ENCODE measurements around the gene ENDOV.

Gene ENDOV

DNA sequence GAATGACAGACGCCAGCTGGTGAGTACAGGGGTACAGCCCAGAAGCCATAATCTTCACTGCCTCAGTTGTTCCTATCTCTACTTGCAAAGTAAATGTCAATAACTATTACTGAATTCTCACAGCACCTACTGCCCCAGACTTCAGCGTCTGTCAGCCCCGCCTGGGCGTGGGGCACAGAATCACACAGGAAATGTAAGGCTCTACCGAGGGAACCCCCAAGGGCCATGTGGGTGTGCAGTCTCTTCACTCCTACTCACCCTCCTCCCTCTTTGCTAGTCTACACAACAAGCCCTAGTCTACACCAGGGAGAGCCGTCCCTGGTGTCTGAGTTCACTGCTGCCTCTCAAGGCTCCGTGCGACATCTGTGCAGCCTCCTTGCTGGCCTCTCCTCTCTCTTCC is 57.0 kb downstream of the ENDOV start:
- no peaks in the 10 kb centered on the region for H3K36me3 ChIP-seq (ENCODE audit: insufficient read depth, low read length)
- no peaks in the 10 kb centered on the region for H3K27me3 ChIP-seq (ENCODE audit: insufficient read depth, low read length, poor library complexity)
- H3K27ac ChIP-seq (ENCODE audit: low read length), result no peak overlapping the region
- no peak for ATAC-seq (ENCODE audit: insufficient read depth, low read depth)
- no peaks in the 10 kb centered on the region for H4K20me1 ChIP-seq (ENCODE audit: insufficient read depth, low read length)
- H3K9ac ChIP-seq (ENCODE audit: low read depth, low read length), result no peak overlapping the region
- H3K79me2 ChIP-seq (ENCODE audit: insufficient read depth, low read length), result no peaks in the 10 kb centered on the region
- no peak overlapping the region for H3K4me3 ChIP-seq (ENCODE audit: low read depth in 1 of 2, low read length in 2 of 2)
- no peak overlapping the region for H3K4me2 ChIP-seq (ENCODE audit: insufficient read depth, low read length)
- H3K4me1 ChIP-seq (ENCODE audit: insufficient read depth, low read length), result no peaks in the 10 kb centered on the region
- no peaks in the 10 kb centered on the region for H3K9me3 ChIP-seq (ENCODE audit: insufficient read depth, low read length, severe bottlenecking)
- TF ChIP-seq, protein P1, sequence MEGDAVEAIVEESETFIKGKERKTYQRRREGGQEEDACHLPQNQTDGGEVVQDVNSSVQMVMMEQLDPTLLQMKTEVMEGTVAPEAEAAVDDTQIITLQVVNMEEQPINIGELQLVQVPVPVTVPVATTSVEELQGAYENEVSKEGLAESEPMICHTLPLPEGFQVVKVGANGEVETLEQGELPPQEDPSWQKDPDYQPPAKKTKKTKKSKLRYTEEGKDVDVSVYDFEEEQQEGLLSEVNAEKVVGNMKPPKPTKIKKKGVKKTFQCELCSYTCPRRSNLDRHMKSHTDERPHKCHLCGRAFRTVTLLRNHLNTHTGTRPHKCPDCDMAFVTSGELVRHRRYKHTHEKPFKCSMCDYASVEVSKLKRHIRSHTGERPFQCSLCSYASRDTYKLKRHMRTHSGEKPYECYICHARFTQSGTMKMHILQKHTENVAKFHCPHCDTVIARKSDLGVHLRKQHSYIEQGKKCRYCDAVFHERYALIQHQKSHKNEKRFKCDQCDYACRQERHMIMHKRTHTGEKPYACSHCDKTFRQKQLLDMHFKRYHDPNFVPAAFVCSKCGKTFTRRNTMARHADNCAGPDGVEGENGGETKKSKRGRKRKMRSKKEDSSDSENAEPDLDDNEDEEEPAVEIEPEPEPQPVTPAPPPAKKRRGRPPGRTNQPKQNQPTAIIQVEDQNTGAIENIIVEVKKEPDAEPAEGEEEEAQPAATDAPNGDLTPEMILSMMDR (IDR thresholded peaks at IDR 0.05; ENCODE audit: borderline replicate concordance, extremely low read depth, low read length, poor library complexity, severe bottlenecking), result no peak
- TF ChIP-seq EZH2 (IDR thresholded peaks at IDR 0.05; ENCODE audit: borderline replicate concordance, low read depth, low read length, severe bottlenecking), result no peak
- H2AFZ ChIP-seq (ENCODE audit: low read depth, low read length), result no peak overlapping the region
- no peak for DNase-seq

DNA sequence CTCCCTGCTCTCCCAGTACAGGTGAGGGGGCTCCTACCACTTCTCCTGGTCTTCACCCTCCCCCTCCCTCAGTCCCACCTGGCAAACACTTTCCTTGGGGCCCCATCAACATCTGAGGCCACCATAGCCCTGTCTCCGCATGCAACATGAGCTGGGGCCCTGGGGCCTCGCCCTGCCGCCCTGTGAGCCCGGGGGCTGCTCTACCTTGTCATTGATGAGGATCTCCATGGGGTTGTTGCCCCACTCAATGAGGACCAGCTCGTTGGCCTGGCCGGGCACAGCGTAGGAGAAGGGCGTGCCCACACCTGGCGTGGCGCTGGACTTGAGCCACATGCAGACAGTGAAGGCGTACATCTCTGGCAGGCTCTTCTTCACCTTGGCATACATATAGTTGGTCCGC is 58.0 kb downstream of the ENDOV start:
- Histone ChIP-seq H3K27me3 (ENCODE audit: insufficient read depth, low read length, poor library complexity) (no peaks in the 10 kb centered on the region), H4K20me1 (ENCODE audit: insufficient read depth, low read length) (no peaks in the 10 kb centered on the region)

DNA sequence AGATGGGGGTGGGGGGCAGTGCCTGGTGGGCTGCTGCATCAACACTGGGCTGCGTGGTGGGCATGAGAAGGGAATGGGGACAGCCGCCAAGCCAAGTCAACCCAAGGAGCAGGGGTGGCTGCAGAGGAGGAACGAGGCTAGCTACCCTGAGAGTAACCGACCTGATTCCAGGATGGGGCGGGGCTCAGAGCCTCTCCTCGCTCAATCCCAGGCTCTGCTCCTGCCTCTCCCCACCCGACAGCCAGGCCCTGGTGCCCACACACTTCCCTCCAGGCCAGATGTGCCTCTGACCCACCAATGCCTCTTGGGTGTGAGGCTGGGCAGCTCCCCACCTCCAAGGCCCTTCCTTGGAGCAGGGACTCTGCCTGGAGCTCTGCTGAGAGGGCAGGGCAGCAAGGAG is 58.7 kb downstream of the ENDOV start:
- Histone ChIP-seq H3K79me2 (ENCODE audit: insufficient read depth, low read length) (no peaks in the 10 kb centered on the region), H3K27ac (ENCODE audit: low read length) (no peak overlapping the region), H3K4me1 (ENCODE audit: insufficient read depth, low read length) (no peaks in the 10 kb centered on the region), H3K4me3 (ENCODE audit: low read depth in 1 of 2, low read length in 2 of 2) (no peak overlapping the region), H3K9me3 (ENCODE audit: insufficient read depth, low read length, severe bottlenecking) (no peaks in the 10 kb centered on the region), H3K4me2 (ENCODE audit: insufficient read depth, low read length) (no peak overlapping the region), H2AFZ (ENCODE audit: low read depth, low read length) (no peak overlapping the region), H3K36me3 (ENCODE audit: insufficient read depth, low read length) (no peaks in the 10 kb centered on the region), H3K9ac (ENCODE audit: low read depth, low read length) (no peak overlapping the region), H4K20me1 (ENCODE audit: insufficient read depth, low read length) (no peaks in the 10 kb centered on the region), H3K27me3 (ENCODE audit: insufficient read depth, low read length, poor library complexity) (no peaks in the 10 kb centered on the region)
- DNase-seq, result no peak
- TF ChIP-seq, protein P1 (IDR thresholded peaks at IDR 0.05; ENCODE audit: borderline replicate concordance, extremely low read depth, low read length, poor library complexity, severe bottlenecking), result no peak
- TF ChIP-seq EZH2 (IDR thresholded peaks at IDR 0.05; ENCODE audit: borderline replicate concordance, low read depth, low read length, severe bottlenecking), result no peak
- no peak for ATAC-seq (ENCODE audit: insufficient read depth, low read depth)

More for the DNA sequence above, 58.0 kb downstream of the ENDOV start:
- no peaks in the 10 kb centered on the region for H3K4me1 ChIP-seq (ENCODE audit: insufficient read depth, low read length)
- no peaks in the 10 kb centered on the region for H3K79me2 ChIP-seq (ENCODE audit: insufficient read depth, low read length)
- no peak overlapping the region for H3K9ac ChIP-seq (ENCODE audit: low read depth, low read length)
- no peaks in the 10 kb centered on the region for H3K9me3 ChIP-seq (ENCODE audit: insufficient read depth, low read length, severe bottlenecking)
- no peak for TF ChIP-seq EZH2 (IDR thresholded peaks at IDR 0.05; ENCODE audit: borderline replicate concordance, low read depth, low read length, severe bottlenecking)
- ATAC-seq (ENCODE audit: insufficient read depth, low read depth), result no peak
- no peaks in the 10 kb centered on the region for H3K36me3 ChIP-seq (ENCODE audit: insufficient read depth, low read length)
- H2AFZ ChIP-seq (ENCODE audit: low read depth, low read length), result no peak overlapping the region
- no peak for DNase-seq
- H3K4me3 ChIP-seq (ENCODE audit: low read depth in 1 of 2, low read length in 2 of 2), result no peak overlapping the region
- no peak overlapping the region for H3K4me2 ChIP-seq (ENCODE audit: insufficient read depth, low read length)
- H3K27ac ChIP-seq (ENCODE audit: low read length), result no peak overlapping the region

DNA sequence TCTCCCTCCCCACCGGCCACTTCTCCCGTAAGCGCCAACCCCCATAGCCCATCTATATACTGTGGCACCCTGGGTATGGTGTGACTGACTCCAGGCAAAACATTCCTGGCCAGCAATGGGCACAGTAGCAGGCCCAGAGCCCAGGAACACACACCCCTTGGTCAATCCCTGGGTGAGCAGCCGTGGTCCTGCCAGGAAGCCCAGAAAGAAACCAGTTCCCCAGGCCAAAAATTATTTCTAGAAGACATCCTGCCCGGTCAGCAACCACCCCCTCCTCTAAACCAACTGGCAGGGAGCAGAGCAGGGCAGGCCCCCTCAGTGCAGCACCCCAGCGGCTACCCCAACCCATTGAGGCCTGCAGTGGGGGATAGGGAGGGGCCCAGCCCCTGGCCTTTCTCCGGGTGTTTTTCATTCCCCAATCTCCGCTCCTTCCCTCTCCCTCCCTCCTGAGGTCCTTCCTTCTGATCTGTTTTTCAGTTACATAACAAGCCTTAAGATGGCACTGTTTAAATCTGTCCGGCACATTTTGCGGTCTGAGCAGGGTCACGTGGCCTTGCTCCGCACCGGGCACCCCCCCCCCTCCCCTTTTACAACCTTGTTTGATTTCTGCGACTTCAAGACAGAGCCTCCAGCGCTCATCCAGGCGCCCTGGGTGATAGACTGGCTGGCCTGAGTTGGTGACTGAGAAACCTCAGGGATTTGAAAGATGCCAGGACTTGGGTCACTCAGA is 59.4 kb downstream of the ENDOV start:
- no peak overlapping the region for H3K4me2 ChIP-seq (ENCODE audit: insufficient read depth, low read length)
- no peak overlapping the region for H2AFZ ChIP-seq (ENCODE audit: low read depth, low read length)
- no peak for ATAC-seq (ENCODE audit: insufficient read depth, low read depth)
- H3K9me3 ChIP-seq (ENCODE audit: insufficient read depth, low read length, severe bottlenecking), result no peaks in the 10 kb centered on the region
- DNase-seq, result no peak
- TF ChIP-seq EZH2 (IDR thresholded peaks at IDR 0.05; ENCODE audit: borderline replicate concordance, low read depth, low read length, severe bottlenecking), result no peak
- TF ChIP-seq, protein P1 (IDR thresholded peaks at IDR 0.05; ENCODE audit: borderline replicate concordance, extremely low read depth, low read length, poor library complexity, severe bottlenecking), result no peak
- H4K20me1 ChIP-seq (ENCODE audit: insufficient read depth, low read length), result no peaks in the 10 kb centered on the region
- no peaks in the 10 kb centered on the region for H3K27me3 ChIP-seq (ENCODE audit: insufficient read depth, low read length, poor library complexity)
- H3K9ac ChIP-seq (ENCODE audit: low read depth, low read length), result no peak overlapping the region
- H3K4me3 ChIP-seq (ENCODE audit: low read depth in 1 of 2, low read length in 2 of 2), result no peak overlapping the region
- H3K36me3 ChIP-seq (ENCODE audit: insufficient read depth, low read length), result no peaks in the 10 kb centered on the region
- no peaks in the 10 kb centered on the region for H3K79me2 ChIP-seq (ENCODE audit: insufficient read depth, low read length)
- no peak overlapping the region for H3K27ac ChIP-seq (ENCODE audit: low read length)
- H3K4me1 ChIP-seq (ENCODE audit: insufficient read depth, low read length), result no peaks in the 10 kb centered on the region

All from DND-41 (cell line).